Nasal cavity respiratory epithelium epithelial cell of viscerocranial mucosa (primary cell): ENCODE data around the gene CKM. TPM values are rescaled to one million over a fixed set of nuclear protein-coding genes. Genes with fewer than 3 reads are reported as not detected.

Experiments used
- total RNA-seq: library from RNA; depleted of rRNA; stranded (reverse); fragments of >200 nt; gene quantifications from 2 replicates; pipeline ENCODE4 v1.2.3, GENCODE V29; 2014

Gene CKM
- total RNA-seq = not detected in 2 replicates

GRCh38 chr19:45322744-45323281, at the start of gene CKM:
CKM (minus strand) TSS chr19:45322875; CDS start chr19:45319713, 3,162 bp downstream.

GRCh38 chr19:45370410-45371204, 47.9 kb upstream of the CKM start, which contains the start of gene ERCC2:
ERCC2 (minus strand) TSS chr19:45370573; CDS start chr19:45370540, 33 bp downstream.

GRCh38 chr19:45340232-45340898, 17.7 kb upstream of the CKM start, which contains the start of gene KLC3:
KLC3 (plus strand) TSS chr19:45340750; CDS start chr19:45345542, 4,792 bp downstream.

Other genes starting within 250 kb of the CKM start
- gene ZNF296, start 246.4 kb downstream of the CKM start, total RNA-seq = 0.68 and 1.2 TPM in 2 replicates
- gene GEMIN7, start 243.6 kb downstream of the CKM start, total RNA-seq = 14.9 and 27.0 TPM in 2 replicates
- gene PPP1R37, start 229.7 kb downstream of the CKM start, total RNA-seq = 16.1 and 35.8 TPM in 2 replicates
- 0.34 and 0.93 TPM in 2 replicates for gene NKPD1, start 161.9 kb downstream of the CKM start, total RNA-seq
- 7.9 and 8.2 TPM in 2 replicates for gene TRAPPC6A, start 144.6 kb downstream of the CKM start, total RNA-seq
- 6.1 and 6.2 TPM in 2 replicates for gene BLOC1S3, start 144.1 kb downstream of the CKM start, total RNA-seq
- gene EXOC3L2, start 77.5 kb downstream of the CKM start, total RNA-seq = 0.07 TPM in 1 of 2 replicates, not detected in the other
- gene MARK4, start 71.6 kb downstream of the CKM start, total RNA-seq = 6.8 and 40.3 TPM in 2 replicates
- gene KLC3, start 17.9 kb upstream of the CKM start, total RNA-seq = 60.3 and 96.0 TPM in 2 replicates
- 7.2 and 10.0 TPM in 2 replicates for gene ERCC2, start 47.7 kb upstream of the CKM start, total RNA-seq
- gene PPP1R13L, start 82.2 kb upstream of the CKM start, total RNA-seq = 20.2 and 91.4 TPM in 2 replicates
- 25.6 and 35.5 TPM in 2 replicates for gene POLR1G, start 83.8 kb upstream of the CKM start, total RNA-seq
- 36.2 and 84.8 TPM in 2 replicates for gene ERCC1, start 101.0 kb upstream of the CKM start, total RNA-seq
- gene FOSB, start 145.1 kb upstream of the CKM start, total RNA-seq = 4.4 and 15.4 TPM in 2 replicates
- 3.4 and 3.8 TPM in 2 replicates for gene RTN2, start 174.2 kb upstream of the CKM start, total RNA-seq
- gene PPM1N, start 175.6 kb upstream of the CKM start, total RNA-seq = 1.1 and 1.4 TPM in 2 replicates
- 80.8 and 90.2 TPM in 2 replicates for gene VASP, start 184.6 kb upstream of the CKM start, total RNA-seq